Stimulated activated CD8-positive, alpha-beta memory T cell treated with anti-CD3 and anti-CD28 coated beads, Interleukin-7, amount 100 ng/mL, for 24 hours (primary cell): ENCODE measurements around the gene ZNF343.
A peak's percentile ranks its signal among the peaks of the same experiment; 100 is the strongest.
"Not testable (repeated sequence)": the region's sequence is repeated elsewhere in the genome, so short reads cannot be mapped to it uniquely, and the experiment has no call there.

Source experiments
- DNase-seq: peaks from one replicate; pipeline ENCODE4 v3.0.0-alpha.2; 2020; ENCODE audit warnings: low read depth

ZNF343 gene

GRCh38 chr20:2508631-2509467 lies at the start of gene ZNF343:
Gene ZNF343 (minus strand): TSS chr20:2508915. CDS start chr20:2493895, 15,020 bp downstream.
- DNase-seq: peak; percentile 55

GRCh38 chr20:2557873-2558580 lies 49.3 kb upstream of the ZNF343 start:
- no peak for DNase-seq

GRCh38 chr20:2545594-2545993 lies 36.9 kb upstream of the ZNF343 start:
- no peak for DNase-seq

DNA sequence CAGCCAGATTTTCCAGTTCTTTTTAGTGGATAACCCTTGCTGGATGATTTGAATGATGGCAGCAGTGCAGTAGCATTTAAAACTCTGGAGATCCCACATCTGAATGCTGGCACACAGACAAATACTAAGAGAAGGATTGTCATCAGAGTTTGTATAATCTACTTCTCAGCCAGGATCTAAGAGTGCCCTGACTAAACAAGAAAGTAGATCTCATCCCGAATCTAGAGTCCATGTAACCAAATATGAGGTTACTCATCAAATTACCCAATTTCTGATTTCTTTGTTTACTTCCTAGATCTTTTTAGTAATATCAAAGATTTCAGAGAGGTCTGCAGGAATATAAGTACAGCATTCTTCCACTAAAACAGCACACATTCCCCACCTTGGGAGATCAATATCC lies 35.5 kb upstream of the ZNF343 start:
- DNase-seq: no peak

GRCh38 chr20:2542361-2542760 lies 33.6 kb upstream of the ZNF343 start:
- no peak for DNase-seq

- DNase-seq: no peak
Measured at GRCh38 chr20:2541940-2542339, 33.2 kb upstream of the ZNF343 start.

DNA sequence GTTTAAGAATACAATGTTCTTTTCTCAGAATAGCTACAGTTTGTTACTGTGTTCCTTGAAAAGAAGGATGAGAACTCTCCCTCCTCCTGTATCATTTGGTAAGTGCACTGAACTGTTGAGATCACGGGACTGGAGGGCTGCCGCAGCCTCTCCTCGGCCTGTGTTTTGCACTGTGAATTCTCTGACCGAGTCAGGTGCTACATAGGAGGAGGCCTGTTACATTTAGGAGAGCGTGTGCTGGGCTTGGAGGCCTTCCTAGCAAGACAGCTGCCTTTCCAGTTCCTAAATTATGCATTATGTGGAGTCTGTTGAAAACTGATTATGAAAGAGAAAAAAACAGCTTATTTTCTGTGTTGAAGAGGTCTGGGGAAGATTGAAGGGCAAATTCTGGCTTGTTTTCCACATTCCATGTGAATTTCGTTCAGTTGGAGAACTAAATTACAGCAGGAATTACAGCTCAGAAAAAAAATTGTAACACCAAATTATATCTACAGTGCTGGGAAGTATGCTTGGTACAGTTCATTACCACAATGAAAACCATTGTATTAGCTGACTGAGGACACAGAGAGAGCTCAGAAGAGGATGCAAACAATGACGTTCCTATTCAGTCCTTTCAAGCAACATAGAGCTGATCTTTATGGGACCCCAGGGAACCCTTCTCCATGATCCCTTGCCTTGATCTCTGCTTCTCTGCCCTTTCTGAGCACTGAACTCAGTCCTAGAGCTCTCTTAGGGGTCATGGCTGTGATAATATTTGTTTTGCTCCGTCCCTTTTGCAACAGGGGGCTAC lies 30.4 kb upstream of the ZNF343 start:
- DNase-seq: no peak

DNA sequence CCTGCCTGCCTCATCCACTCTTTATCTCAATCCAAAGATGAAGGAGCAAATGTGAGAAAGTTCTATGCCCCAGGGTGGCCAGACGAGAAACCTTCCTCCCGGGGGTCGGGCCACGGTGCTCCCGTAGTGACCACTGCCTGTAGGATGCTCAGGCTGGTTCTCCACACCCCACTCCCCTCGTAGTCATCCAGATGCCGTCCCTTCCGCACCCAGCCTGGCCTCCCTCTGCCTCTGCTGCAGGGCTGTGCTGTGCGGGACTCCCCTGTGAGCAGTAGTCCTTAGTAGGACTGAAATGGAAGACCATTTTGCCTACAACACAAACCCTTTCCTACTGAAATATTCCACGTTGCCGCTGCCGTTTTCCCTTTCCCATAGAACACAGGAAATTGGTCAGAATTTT lies 29.6 kb upstream of the ZNF343 start:
- no peak for DNase-seq

DNA sequence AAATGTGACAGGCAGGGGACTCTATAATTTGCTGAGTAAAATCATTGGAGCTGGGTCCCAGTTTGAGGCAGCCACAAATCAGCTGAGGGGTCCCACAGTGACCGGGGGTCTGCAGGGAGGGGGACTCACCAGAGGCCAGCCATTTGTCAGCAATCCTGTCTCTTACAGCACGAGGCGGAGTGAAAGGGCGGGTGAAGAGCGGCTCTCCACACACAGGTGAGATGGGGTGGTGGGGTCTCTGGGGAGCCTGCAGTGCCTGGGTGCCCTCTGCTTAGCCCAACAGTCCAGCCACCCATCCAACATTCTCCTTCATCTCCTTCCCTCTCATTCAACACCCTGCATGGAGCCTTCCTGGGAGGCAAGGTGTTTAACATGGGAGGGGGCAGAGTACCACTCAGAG lies 28.4 kb upstream of the ZNF343 start:
- no peak for DNase-seq

- no peak for DNase-seq
Measured at GRCh38 chr20:2536560-2536986, 27.9 kb upstream of the ZNF343 start, which contains the start of gene TMC2. Gene TMC2 (plus strand): TSS chr20:2536573. CDS start chr20:2536622, 49 bp downstream.

- DNase-seq: no peak
Measured at GRCh38 chr20:2535711-2536559, 27.2 kb upstream of the ZNF343 start.

GRCh38 chr20:2533118-2533517 lies 24.4 kb upstream of the ZNF343 start:
- DNase-seq: no peak

GRCh38 chr20:2528671-2529271 lies 20.1 kb upstream of the ZNF343 start:
- DNase-seq: no peak

- no peak for DNase-seq
Measured at GRCh38 chr20:2527762-2528161, 19.0 kb upstream of the ZNF343 start.

DNA sequence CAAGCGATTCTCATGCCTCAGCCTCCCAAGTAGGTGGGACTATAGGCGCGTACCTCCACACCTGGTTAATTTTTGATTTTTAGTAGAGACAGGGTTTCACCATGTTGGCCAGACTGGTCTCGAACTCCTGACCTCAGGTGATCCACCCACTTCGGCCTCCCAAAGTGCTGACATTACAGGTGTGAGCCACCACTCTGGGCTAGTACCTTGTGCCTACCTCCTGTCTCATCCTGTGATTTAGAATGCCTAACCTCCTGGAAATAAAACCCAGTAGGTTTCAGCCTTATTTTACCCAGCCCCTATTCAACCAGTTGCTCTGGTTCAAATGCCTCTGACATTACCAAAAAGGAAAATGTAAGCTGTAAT lies 17.5 kb upstream of the ZNF343 start:
- not testable (repeated sequence) for DNase-seq

DNA sequence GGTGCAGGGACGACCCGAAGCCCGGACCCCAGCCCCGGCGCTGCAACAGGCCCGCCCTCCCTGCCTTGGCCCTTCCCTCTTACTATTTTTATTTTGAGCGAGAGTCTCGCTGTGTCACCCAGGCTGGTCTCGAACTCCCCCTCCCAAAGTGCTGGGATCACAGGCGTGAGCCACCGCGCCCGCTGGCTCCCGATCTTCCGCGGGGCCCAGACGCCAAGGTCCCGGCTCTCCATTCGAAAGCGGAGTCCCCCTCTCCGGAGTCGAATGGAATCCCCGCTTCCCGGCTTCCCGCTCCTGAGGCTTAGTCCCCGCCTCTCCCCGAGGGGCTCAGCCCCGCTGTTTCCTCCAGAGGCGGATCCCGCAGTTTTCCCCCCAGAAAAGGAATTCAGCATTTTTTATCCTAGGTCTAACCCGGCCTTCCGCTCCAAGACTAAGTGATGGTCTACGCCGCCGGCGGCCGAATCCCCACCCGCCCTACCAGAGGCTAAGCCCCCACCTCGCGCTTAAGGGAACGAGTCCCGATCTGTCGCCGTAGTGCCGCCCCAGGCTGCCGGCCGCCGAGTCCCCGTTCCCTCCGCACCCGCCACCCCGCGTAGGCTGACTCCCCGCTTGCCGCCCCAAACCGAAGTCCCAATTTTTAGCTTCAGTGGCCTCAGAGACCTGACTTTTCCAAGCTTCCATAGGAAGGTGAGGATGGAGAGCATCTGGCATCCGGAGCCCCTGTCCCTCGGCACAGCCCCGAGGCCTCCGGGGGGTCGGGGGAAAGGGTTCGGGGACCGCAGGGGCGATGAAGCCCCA lies 16.2 kb upstream of the ZNF343 start:
- DNase-seq: no peak

DNA sequence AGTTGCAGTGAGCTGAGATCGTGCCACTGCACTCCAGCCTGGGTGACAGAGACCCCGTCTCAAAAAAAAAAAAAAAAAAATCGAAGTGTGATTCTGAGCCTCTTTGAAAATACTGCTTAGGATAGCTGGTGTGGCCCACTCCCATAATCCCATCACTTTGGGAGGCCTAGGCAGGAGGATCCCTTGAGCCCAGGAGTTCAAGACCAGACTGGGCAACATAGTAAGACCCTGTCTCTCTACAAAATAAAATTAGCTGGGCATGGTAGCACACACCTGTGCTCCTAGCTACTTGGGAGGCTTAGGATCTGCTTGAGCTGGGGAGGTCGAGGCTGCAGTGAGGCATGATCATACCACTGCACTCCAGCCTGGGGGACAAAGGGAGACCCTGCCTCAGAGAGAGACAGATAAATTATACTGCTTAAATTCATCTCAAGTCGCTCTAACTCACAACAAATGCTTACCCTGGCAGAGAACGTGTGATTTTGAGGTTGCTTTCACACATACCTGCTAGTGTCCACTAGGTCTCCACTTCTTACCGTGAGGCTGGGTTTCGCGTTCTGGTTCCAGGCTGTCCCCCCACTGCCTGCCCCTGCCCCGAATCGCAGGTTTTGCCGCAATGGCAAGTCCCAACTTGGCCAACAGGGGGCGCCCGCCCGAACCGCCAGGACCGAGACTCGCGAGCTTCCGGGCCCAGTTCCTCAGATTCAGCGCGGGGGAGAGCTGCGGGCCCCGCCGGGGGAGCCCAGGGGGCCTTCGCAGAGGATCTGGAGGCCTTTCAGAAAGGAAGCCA lies 15.4 kb upstream of the ZNF343 start:
- DNase-seq: peak; percentile 87

DNA sequence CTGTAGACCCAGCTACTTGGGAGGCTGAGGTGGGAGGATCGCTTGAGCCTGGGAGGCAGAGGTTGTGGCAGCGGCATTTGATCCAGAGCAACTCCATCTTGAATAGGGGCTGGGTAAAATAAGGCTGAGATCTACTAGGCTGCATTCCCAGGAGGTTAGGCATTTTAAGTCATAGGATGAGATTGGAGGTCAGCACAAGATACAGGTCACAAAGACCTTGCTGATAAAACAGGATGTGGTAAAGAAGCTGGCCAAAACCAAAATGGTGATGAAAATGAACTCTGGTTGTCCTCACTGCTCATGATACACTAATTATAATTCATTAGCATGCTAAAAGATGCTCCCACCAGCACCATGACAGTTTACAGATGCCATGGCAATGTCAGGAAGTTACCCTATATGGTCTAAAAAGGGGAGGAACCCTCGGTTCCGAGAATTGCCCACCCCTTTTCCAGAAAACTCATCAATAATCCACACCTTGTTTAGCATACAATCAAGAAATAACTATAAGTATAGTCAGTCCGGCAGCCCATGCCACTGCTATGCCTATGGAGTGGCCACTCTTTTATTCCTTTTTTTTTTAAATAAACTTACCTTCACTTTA lies 14.2 kb upstream of the ZNF343 start:
- DNase-seq: not testable (repeated sequence)
